LNCaP clone FGC (cell line): Measurements from ENCODE around the gene NELFCD.

Source experiments
- DNase-seq: peaks from one replicate; pipeline ENCODE4 v3.0.0-alpha.2; 2011; ENCODE audit warnings: low read depth
- H3K4me3 ChIP-seq: 2 replicates; pipeline ENCODE4 v1.5.1; 2011; ENCODE audit warnings: mild to moderate bottlenecking, low read depth, low read length, control low read depth
- CTCF ChIP-seq: IDR thresholded peaks from 2 replicates; pipeline ENCODE4 v1.5.1; 2012; ENCODE audit warnings: mild to moderate bottlenecking; ENCODE audit not compliant: control insufficient read depth, insufficient read depth; ENCODE audit errors: extremely low read depth

Gene NELFCD, protein sequence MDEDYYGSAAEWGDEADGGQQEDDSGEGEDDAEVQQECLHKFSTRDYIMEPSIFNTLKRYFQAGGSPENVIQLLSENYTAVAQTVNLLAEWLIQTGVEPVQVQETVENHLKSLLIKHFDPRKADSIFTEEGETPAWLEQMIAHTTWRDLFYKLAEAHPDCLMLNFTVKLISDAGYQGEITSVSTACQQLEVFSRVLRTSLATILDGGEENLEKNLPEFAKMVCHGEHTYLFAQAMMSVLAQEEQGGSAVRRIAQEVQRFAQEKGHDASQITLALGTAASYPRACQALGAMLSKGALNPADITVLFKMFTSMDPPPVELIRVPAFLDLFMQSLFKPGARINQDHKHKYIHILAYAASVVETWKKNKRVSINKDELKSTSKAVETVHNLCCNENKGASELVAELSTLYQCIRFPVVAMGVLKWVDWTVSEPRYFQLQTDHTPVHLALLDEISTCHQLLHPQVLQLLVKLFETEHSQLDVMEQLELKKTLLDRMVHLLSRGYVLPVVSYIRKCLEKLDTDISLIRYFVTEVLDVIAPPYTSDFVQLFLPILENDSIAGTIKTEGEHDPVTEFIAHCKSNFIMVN

DNA sequence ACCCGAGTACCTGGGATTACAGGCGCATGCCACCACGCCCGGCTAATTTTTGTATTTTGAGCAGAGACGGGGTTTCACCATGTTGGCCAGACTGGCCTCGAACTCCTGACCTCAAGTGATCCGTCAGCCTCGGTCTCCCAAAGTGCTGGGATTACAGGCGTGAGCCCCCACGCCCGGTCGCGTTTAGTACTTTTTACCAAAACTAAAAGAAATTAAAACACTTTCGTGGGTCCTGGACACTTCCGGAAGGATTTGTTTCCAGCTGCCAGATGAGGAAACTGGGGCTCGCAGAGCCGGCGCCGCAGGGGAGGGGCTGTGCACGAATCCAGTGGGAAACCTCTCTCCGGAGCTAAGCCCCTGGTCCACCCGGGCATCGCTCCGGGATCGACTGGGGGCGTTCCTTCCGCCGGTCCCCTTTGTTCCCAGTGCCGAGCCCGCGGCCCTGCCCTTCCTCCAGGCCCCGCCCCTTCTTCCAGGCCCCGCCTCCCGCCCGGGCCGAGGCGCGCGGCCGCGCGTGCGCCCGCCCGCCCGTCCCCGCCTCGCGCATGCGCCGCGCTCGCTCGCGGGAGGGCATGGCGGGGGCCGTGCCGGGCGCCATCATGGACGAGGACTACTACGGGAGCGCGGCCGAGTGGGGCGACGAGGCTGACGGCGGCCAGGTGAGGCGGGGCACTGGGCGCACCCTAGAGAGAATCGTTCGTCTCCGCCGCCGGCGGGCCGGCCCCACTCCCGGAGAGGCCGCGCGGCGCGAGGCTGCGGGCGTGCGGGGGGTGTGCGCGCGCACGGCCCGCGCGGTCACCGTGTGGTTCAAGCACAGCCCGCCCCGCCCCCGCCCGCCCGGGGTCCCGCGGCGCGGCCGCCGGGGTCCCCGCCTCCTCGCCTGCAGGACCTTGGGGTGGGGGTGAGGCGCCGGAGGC lies at the start of gene NELFCD:
TSS of gene NELFCD (plus strand) at position 546 of the 917 bp plus-strand sequence. CDS start at position 600, 54 bp downstream.
- H3K4me3 ChIP-seq = peak within 1 kb of the TSS; percentile 78
- TF ChIP-seq CTCF = no peak
- DNase-seq = no peak

GRCh38 chr20:58932170-58932569 lies 48.9 kb upstream of the NELFCD start:
- DNase-seq = no peak
- TF ChIP-seq CTCF = no peak
- H3K4me3 ChIP-seq = no peak overlapping the region

DNA sequence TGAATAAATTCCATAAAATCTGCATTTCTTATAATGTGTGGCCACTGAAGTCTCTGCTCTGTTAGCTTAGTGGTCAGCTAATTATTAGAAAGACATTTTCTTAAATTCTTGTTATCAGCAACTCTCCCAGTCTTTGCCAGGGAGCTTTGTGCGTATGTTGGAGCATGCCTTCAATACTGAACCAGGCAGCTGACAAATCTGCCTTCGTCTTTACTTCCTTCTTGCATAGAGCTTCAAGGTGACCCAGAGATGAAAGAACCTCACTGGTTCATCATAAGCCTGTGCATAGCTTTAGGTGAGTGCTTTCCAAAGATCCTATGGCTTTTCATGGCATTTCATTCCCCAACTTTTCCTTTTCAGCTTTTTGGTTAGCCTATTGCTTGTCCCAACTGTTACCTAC lies 43.0 kb upstream of the NELFCD start:
- TF ChIP-seq CTCF = no peak
- no peak overlapping the region for H3K4me3 ChIP-seq
- no peak for DNase-seq

- no peak for DNase-seq
- H3K4me3 ChIP-seq = no peak overlapping the region
- TF ChIP-seq CTCF = no peak
Measured at GRCh38 chr20:58938541-58938940, 42.5 kb upstream of the NELFCD start.

DNA sequence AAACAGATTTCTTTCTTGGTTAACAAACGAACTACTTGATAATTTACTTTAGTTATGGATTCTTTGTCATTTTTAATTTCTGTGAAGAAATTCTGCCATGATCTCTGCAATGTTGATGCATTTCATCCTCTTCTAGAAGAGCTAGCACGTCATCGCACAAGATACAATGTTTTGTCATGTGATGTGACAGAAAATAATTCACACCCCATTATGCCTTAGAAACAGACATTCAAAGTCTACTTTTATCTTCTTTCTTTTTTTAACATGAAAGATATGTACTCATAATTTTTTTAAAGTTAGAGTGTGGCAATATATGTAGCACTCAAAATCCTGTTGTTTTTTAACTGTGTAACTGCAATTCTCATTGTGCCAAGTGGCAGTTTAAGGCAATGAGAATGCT lies 39.6 kb upstream of the NELFCD start:
- DNase-seq = no peak
- no peak overlapping the region for H3K4me3 ChIP-seq
- TF ChIP-seq CTCF = no peak

- H3K4me3 ChIP-seq = no peak overlapping the region
- TF ChIP-seq CTCF = no peak
- DNase-seq = no peak
Measured at GRCh38 chr20:58942549-58942948, 38.5 kb upstream of the NELFCD start.
